Measurements from ENCODE around the gene NAT10.

DNA sequence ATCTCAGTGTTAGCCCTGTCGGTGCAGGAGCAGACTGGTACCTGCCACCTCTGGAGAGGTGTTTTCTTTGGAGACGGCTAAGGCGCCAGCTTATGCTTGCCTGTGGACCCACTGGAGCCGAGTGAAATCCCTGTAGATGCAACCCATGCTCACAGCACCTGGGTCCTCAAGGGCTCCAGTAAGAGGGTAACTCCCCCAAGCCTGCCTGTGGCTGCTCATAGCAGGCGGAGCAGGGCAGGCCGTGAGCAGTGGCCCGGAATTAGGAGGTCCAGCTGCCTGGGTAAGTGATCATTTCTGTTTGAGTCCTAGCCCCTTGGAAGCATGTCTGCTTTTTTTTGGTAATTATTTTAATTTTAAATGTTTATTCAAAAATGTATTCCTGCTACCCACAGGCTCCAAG lies 43.8 kb downstream of the NAT10 start:
- TF ChIP-seq, protein P1, sequence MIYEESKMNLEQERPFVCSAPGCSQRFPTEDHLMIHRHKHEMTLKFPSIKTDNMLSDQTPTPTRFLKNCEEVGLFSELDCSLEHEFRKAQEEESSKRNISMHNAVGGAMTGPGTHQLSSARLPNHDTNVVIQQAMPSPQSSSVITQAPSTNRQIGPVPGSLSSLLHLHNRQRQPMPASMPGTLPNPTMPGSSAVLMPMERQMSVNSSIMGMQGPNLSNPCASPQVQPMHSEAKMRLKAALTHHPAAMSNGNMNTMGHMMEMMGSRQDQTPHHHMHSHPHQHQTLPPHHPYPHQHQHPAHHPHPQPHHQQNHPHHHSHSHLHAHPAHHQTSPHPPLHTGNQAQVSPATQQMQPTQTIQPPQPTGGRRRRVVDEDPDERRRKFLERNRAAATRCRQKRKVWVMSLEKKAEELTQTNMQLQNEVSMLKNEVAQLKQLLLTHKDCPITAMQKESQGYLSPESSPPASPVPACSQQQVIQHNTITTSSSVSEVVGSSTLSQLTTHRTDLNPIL (CRISPR knock-in tag; IDR thresholded peaks at IDR 0.05; ENCODE audit: low read depth), result no peak
- TF ChIP-seq ZFP30 (CRISPR knock-in tag; IDR thresholded peaks at IDR 0.05) (no peak), TOX (CRISPR knock-in tag; IDR thresholded peaks at IDR 0.05; ENCODE audit: borderline replicate concordance) (no peak), TCF4 (CRISPR knock-in tag; IDR thresholded peaks at IDR 0.05; ENCODE audit: borderline replicate concordance) (no peak), RARB (CRISPR knock-in tag; IDR thresholded peaks at IDR 0.05) (no peak), ESRRG (CRISPR knock-in tag; IDR thresholded peaks at IDR 0.05) (no peak), ZC3H10 (CRISPR knock-in tag; IDR thresholded peaks at IDR 0.05) (no peak), CSDC2 (CRISPR knock-in tag; IDR thresholded peaks at IDR 0.05) (no peak)
- TF ChIP-seq, protein P2, sequence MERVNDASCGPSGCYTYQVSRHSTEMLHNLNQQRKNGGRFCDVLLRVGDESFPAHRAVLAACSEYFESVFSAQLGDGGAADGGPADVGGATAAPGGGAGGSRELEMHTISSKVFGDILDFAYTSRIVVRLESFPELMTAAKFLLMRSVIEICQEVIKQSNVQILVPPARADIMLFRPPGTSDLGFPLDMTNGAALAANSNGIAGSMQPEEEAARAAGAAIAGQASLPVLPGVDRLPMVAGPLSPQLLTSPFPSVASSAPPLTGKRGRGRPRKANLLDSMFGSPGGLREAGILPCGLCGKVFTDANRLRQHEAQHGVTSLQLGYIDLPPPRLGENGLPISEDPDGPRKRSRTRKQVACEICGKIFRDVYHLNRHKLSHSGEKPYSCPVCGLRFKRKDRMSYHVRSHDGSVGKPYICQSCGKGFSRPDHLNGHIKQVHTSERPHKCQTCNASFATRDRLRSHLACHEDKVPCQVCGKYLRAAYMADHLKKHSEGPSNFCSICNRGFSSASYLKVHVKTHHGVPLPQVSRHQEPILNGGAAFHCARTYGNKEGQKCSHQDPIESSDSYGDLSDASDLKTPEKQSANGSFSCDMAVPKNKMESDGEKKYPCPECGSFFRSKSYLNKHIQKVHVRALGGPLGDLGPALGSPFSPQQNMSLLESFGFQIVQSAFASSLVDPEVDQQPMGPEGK (CRISPR knock-in tag; IDR thresholded peaks at IDR 0.05; ENCODE audit: borderline replicate concordance), result no peak
- TF ChIP-seq, protein P3, sequence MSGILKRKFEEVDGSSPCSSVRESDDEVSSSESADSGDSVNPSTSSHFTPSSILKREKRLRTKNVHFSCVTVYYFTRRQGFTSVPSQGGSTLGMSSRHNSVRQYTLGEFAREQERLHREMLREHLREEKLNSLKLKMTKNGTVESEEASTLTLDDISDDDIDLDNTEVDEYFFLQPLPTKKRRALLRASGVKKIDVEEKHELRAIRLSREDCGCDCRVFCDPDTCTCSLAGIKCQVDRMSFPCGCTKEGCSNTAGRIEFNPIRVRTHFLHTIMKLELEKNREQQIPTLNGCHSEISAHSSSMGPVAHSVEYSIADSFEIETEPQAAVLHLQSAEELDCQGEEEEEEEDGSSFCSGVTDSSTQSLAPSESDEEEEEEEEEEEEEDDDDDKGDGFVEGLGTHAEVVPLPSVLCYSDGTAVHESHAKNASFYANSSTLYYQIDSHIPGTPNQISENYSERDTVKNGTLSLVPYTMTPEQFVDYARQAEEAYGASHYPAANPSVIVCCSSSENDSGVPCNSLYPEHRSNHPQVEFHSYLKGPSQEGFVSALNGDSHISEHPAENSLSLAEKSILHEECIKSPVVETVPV (CRISPR knock-in tag; IDR thresholded peaks at IDR 0.05), result no peak
